ENCODE data around the gene MT1H. TPM values are rescaled to one million over a fixed set of nuclear protein-coding genes. Genes with fewer than 3 reads are reported as not detected.
"Not testable (repeated sequence)": the region's sequence is repeated elsewhere in the genome, so short reads cannot be mapped to it uniquely, and the experiment has no call there.

MT1H gene
- total RNA-seq, 1 experiment from 2014 or later: not detected

GRCh38 chr16:56669840-56670619 lies 416 bp downstream of the MT1H start:
- intact Hi-C loops (cut with micrococcal nuclease): no loop called here
- BruUV-seq (replicated peaks): no TSS peak
- Histone ChIP-seq H2AFZ (ENCODE audit: low read depth, low read length, poor library complexity, severe bottlenecking) (no peak overlapping the region), H3K4me1 (ENCODE audit: control insufficient read depth in 1 of 2, insufficient read depth in 2 of 2, low read length in 2 of 2) (no peaks in the 10 kb centered on the region), H3K9me3 (ENCODE audit: control insufficient read depth in 1 of 2, insufficient read depth in 1 of 2, low read depth in 1 of 2, low read length in 2 of 2) (no peaks in the 10 kb centered on the region), H3K4me2 (ENCODE audit: low read length) (no peak overlapping the region), H4K20me1 (ENCODE audit: insufficient read depth) (no peaks in the 10 kb centered on the region), H3K4me3 (replicated peaks in 1 of 2; ENCODE audit: low read depth in 1 of 2, low read length in 2 of 2) (no peak overlapping the region), H3K27me3 (ENCODE audit: insufficient read depth, low read length) (no peaks in the 10 kb centered on the region), H3K36me3 (ENCODE audit: control insufficient read depth in 1 of 2, insufficient read depth in 2 of 2, low read length in 2 of 2) (no peaks in the 10 kb centered on the region), H3K79me2 (ENCODE audit: insufficient read depth, low read length) (no peaks in the 10 kb centered on the region), H3K27ac (ENCODE audit: low read depth, low read length) (no peak overlapping the region), H3K9me2 (ENCODE audit: insufficient read depth) (no peaks in the 10 kb centered on the region), H3K9ac (ENCODE audit: low read length) (no peak overlapping the region)
- no peak for DNase-seq (ENCODE audit: low read depth, low spot score)
- RAD21 ChIA-PET (ENCODE audit: low non-redundant PET in 1 of 2, low total read pairs in 2 of 2, uncharacterized antibody in 2 of 2, unreplicated experiment in 2 of 2): no interaction called here
- POLR2A ChIA-PET: no interaction called here
- TF ChIP-seq MAX (IDR thresholded peaks at IDR 0.05) (no peak), EZH2phosphoT487 (IDR thresholded peaks at IDR 0.05; ENCODE audit: borderline replicate concordance) (no peak), FOSL1 (IDR thresholded peaks at IDR 0.05; ENCODE audit: low read depth) (no peak), CBX3 (IDR thresholded peaks at IDR 0.05; ENCODE audit: low read depth) (no peak), EGR1 (IDR thresholded peaks at IDR 0.05; ENCODE audit: low read depth) (no peak), SIN3A (IDR thresholded peaks at IDR 0.05; ENCODE audit: low read depth) (no peak), ATF3 (IDR thresholded peaks at IDR 0.05) (no peak), ELF1 (IDR thresholded peaks at IDR 0.05; ENCODE audit: borderline replicate concordance, low read depth) (no peak), CEBPB (IDR thresholded peaks at IDR 0.05; ENCODE audit: low read depth) (no peak), POLR2AphosphoS5 (IDR thresholded peaks at IDR 0.05; ENCODE audit: low read depth, low read length) (no peak)
- CTCF ChIA-PET: no interaction called here
- ATAC-seq: no peak

GRCh38 chr16:56670620-56670934 lies 963 bp downstream of the MT1H start:
- no peak overlapping the region for H3K4me2 ChIP-seq (ENCODE audit: low read length)
- BruUV-seq (replicated peaks): no TSS peak
- no peaks in the 10 kb centered on the region for H3K27me3 ChIP-seq (ENCODE audit: insufficient read depth, low read length)
- DNase-seq (ENCODE audit: low read depth, low spot score) (no peak), ATAC-seq (no peak)
- no peak overlapping the region for H3K27ac ChIP-seq (ENCODE audit: low read depth, low read length)
- no peak overlapping the region for H3K4me3 ChIP-seq (replicated peaks in 1 of 2; ENCODE audit: low read depth in 1 of 2, low read length in 2 of 2)
- no peaks in the 10 kb centered on the region for H3K9me3 ChIP-seq (ENCODE audit: control insufficient read depth in 1 of 2, insufficient read depth in 1 of 2, low read depth in 1 of 2, low read length in 2 of 2)
- H2AFZ ChIP-seq (ENCODE audit: low read depth, low read length, poor library complexity, severe bottlenecking): no peak overlapping the region
- H3K79me2 ChIP-seq (ENCODE audit: insufficient read depth, low read length): no peaks in the 10 kb centered on the region
- ChIA-PET POLR2A (no interaction called here), CTCF (no interaction called here), RAD21 (ENCODE audit: low non-redundant PET in 1 of 2, low total read pairs in 2 of 2, uncharacterized antibody in 2 of 2, unreplicated experiment in 2 of 2) (no interaction called here)
- H3K9me2 ChIP-seq (ENCODE audit: insufficient read depth): no peaks in the 10 kb centered on the region
- H3K36me3 ChIP-seq (ENCODE audit: control insufficient read depth in 1 of 2, insufficient read depth in 2 of 2, low read length in 2 of 2): no peaks in the 10 kb centered on the region
- H3K9ac ChIP-seq (ENCODE audit: low read length): no peak overlapping the region
- intact Hi-C loops (cut with micrococcal nuclease): no loop called here
- H4K20me1 ChIP-seq (ENCODE audit: insufficient read depth): no peaks in the 10 kb centered on the region
- H3K4me1 ChIP-seq (ENCODE audit: control insufficient read depth in 1 of 2, insufficient read depth in 2 of 2, low read length in 2 of 2): no peaks in the 10 kb centered on the region
- TF ChIP-seq CBX3 (IDR thresholded peaks at IDR 0.05; ENCODE audit: low read depth) (no peak), EZH2phosphoT487 (IDR thresholded peaks at IDR 0.05; ENCODE audit: borderline replicate concordance) (no peak), POLR2AphosphoS5 (IDR thresholded peaks at IDR 0.05; ENCODE audit: low read depth, low read length) (no peak), SRF (IDR thresholded peaks at IDR 0.05; ENCODE audit: low read depth) (no peak), RAD21 (IDR thresholded peaks at IDR 0.05; ENCODE audit: low read depth) (no peak), FOSL1 (IDR thresholded peaks at IDR 0.05; ENCODE audit: low read depth) (no peak), SIN3A (IDR thresholded peaks at IDR 0.05; ENCODE audit: low read depth) (no peak)

- H3K9me2 ChIP-seq (ENCODE audit: insufficient read depth): not testable (repeated sequence)
Observed at GRCh38 chr16:56671691-56672090, 2.1 kb downstream of the MT1H start.

More at GRCh38 chr16:56671691-56672090, 2.1 kb downstream of the MT1H start:
- H3K4me2 ChIP-seq (ENCODE audit: low read length); H3K4me3 ChIP-seq (replicated peaks in 1 of 2; ENCODE audit: low read depth in 1 of 2, low read length in 2 of 2); H3K9me3 ChIP-seq (ENCODE audit: control insufficient read depth in 1 of 2, insufficient read depth in 1 of 2, low read depth in 1 of 2, low read length in 2 of 2); H3K4me1 ChIP-seq (ENCODE audit: control insufficient read depth in 1 of 2, insufficient read depth in 2 of 2, low read length in 2 of 2); POLR2A ChIA-PET; intact Hi-C loops (cut with micrococcal nuclease); H3K27me3 ChIP-seq (ENCODE audit: insufficient read depth, low read length); BruUV-seq (replicated peaks); H3K9ac ChIP-seq (ENCODE audit: low read length); RAD21 ChIA-PET (ENCODE audit: low non-redundant PET in 1 of 2, low total read pairs in 2 of 2, uncharacterized antibody in 2 of 2, unreplicated experiment in 2 of 2); DNase-seq (ENCODE audit: low read depth, low spot score); CTCF ChIA-PET; H2AFZ ChIP-seq (ENCODE audit: low read depth, low read length, poor library complexity, severe bottlenecking); ATAC-seq; H4K20me1 ChIP-seq (ENCODE audit: insufficient read depth); H3K79me2 ChIP-seq (ENCODE audit: insufficient read depth, low read length); H3K36me3 ChIP-seq (ENCODE audit: control insufficient read depth in 1 of 2, insufficient read depth in 2 of 2, low read length in 2 of 2); H3K27ac ChIP-seq (ENCODE audit: low read depth, low read length): not testable (repeated sequence)

Measured in HCT116 (cell line).